ENCODE measurements around the gene CABP2. TPM values are rescaled to one million over a fixed set of nuclear protein-coding genes. Genes with fewer than 3 reads are reported as not detected.

The CABP2 gene
- polyA plus RNA-seq, 2 donors: not detected

DNA sequence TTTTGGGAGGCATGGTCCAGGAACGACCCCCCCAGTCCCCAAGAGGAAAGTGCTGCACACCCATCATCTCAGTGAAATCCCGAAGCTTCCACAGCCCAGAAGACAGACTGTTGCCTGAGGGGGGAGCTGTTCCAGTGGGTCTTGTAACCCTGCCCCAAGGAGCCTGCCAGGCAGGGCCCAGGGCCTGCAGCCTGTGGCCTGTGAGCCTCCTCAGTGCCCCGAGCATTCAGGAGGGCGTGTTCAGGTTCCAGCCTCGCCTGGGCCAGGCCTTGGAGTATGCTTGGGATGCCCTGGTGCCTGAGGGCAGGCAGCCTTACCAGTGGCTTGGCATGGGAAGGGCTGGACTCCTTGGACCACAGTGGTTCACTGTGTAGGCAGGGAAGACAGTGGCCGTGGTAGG is 18.0 kb upstream of the CABP2 start:
- peaks cover 0 to 6% of the 10 kb centered on the region in 2 donors for H3K4me1 ChIP-seq (ENCODE audit: control insufficient read depth in 2 of 2, insufficient read depth in 2 of 2, low read length in 1 of 2)
- no peak overlapping the region for H3K27ac ChIP-seq (ENCODE audit: low read depth in 2 of 2, low read length in 1 of 2)
- H3K9me3 ChIP-seq (ENCODE audit: control insufficient read depth in 2 of 2, insufficient read depth in 1 of 2, low read depth in 1 of 2, low read length in 1 of 2): no peaks in the 10 kb centered on the region
- H3K36me3 ChIP-seq (ENCODE audit: control insufficient read depth in 2 of 2, insufficient read depth in 2 of 2, low read length in 1 of 2): no peaks in the 10 kb centered on the region
- H3K4me3 ChIP-seq (ENCODE audit: low read depth in 1 of 2, low read length in 2 of 2): no peak overlapping the region
- no peaks in the 10 kb centered on the region for H3K27me3 ChIP-seq (ENCODE audit: control insufficient read depth in 1 of 2, insufficient read depth in 2 of 2, low read length in 2 of 2)
- 84 to 85% methylated on average over 6 of the region's 6 CpGs for WGBS, 2 donors

DNA sequence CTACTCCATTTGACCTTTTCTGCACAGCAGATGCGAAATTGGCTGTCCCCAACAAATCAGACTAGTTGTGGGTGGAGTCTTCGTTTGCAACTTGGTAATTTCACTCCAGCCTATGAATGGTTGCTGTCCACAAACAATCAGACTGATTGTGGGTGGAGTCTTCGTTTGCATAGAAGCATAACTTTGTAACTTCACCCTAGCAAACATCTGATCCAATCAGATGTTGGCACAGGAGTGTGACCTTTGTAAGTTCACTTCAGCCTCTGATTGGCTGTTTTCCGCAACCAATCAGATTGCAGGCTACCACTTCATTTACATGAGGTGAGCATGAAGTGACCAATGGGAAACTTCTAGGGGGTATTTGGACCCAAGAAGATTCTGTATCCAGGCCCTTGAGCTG is 16.3 kb upstream of the CABP2 start:
- Histone ChIP-seq H3K9me3 (ENCODE audit: control insufficient read depth in 2 of 2, insufficient read depth in 1 of 2, low read depth in 1 of 2, low read length in 1 of 2) (peaks cover 0 to 3% of the 10 kb centered on the region in 2 donors), H3K36me3 (ENCODE audit: control insufficient read depth in 2 of 2, insufficient read depth in 2 of 2, low read length in 1 of 2) (no peaks in the 10 kb centered on the region), H3K27me3 (ENCODE audit: control insufficient read depth in 1 of 2, insufficient read depth in 2 of 2, low read length in 2 of 2) (no peaks in the 10 kb centered on the region), H3K27ac (ENCODE audit: low read depth in 2 of 2, low read length in 1 of 2) (no peak overlapping the region), H3K4me3 (ENCODE audit: low read depth in 1 of 2, low read length in 2 of 2) (no peak overlapping the region), H3K4me1 (ENCODE audit: control insufficient read depth in 2 of 2, insufficient read depth in 2 of 2, low read length in 1 of 2) (peaks cover 0 to 3% of the 10 kb centered on the region in 2 donors)
- 83 to 85% methylated on average over 4 of the region's 4 CpGs for WGBS, 2 donors

DNA sequence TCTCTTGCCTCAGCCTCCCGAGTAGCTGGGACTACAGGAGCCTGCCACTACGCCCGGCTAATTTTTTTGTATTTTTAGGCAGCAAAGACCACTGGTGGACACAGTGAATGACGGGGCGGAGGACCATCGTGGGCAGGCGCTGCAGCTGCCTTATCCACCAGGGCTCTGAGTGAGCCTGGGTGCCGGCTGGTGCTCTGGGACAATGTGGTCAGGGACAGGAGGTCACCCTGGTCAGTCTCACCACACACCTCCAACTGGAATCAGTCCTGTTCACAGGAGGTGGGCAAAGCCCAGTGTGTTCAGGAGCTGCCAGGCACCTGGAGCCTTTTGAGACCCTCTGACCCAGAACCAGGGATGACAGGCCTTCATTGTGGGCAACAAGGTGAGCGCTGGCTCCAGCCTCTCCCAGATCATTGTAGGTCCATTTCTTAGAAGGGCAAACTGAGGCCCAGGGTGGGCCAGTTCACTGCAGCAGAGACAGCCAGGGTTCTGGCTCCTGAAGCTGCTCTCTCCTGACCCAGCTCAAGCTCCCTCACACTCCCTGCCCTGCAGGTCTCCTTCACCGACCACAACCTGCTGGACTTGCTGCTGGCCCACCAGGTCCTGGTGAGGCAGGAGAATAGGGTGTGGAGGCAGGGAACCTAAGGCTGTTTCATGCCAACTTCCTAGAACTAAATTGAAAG is 15.7 kb upstream of the CABP2 start:
- no peaks in the 10 kb centered on the region for H3K27me3 ChIP-seq (ENCODE audit: control insufficient read depth in 1 of 2, insufficient read depth in 2 of 2, low read length in 2 of 2)
- H3K4me3 ChIP-seq (ENCODE audit: low read depth in 1 of 2, low read length in 2 of 2): no peak overlapping the region
- no peaks in the 10 kb centered on the region for H3K36me3 ChIP-seq (ENCODE audit: control insufficient read depth in 2 of 2, insufficient read depth in 2 of 2, low read length in 1 of 2)
- peaks cover 0 to 3% of the 10 kb centered on the region in 2 donors for H3K4me1 ChIP-seq (ENCODE audit: control insufficient read depth in 2 of 2, insufficient read depth in 2 of 2, low read length in 1 of 2)
- WGBS, 2 donors: 88 to 89% methylated on average over 10 of the region's 10 CpGs
- peaks cover 0 to 3% of the 10 kb centered on the region in 2 donors for H3K9me3 ChIP-seq (ENCODE audit: control insufficient read depth in 2 of 2, insufficient read depth in 1 of 2, low read depth in 1 of 2, low read length in 1 of 2)
- H3K27ac ChIP-seq (ENCODE audit: low read depth in 2 of 2, low read length in 1 of 2): no peak overlapping the region

DNA sequence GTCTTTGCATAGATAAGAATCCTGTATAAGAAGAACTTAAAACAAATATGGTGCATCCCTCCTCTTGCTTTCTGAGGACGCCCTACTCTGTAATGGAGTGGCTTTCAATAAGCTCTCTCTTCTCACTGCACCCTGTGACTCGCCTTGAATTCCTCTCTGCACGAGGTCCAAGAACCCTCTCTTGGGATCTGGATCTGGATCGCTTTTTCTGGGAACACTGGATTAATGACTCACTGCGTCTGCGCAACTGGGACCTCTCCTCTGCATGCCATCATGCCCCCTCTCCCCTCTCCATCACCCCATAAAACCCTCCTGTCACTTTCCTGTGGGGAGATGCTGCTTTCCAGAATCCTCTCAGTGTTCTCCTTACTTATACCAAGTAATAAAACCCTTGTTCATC is 15.1 kb upstream of the CABP2 start:
- Histone ChIP-seq H3K27ac (ENCODE audit: low read depth in 2 of 2, low read length in 1 of 2) (no peak overlapping the region), H3K9me3 (ENCODE audit: control insufficient read depth in 2 of 2, insufficient read depth in 1 of 2, low read depth in 1 of 2, low read length in 1 of 2) (peaks cover 0 to 7% of the 10 kb centered on the region in 2 donors), H3K4me1 (ENCODE audit: control insufficient read depth in 2 of 2, insufficient read depth in 2 of 2, low read length in 1 of 2) (peaks cover 0 to 3% of the 10 kb centered on the region in 2 donors), H3K36me3 (ENCODE audit: control insufficient read depth in 2 of 2, insufficient read depth in 2 of 2, low read length in 1 of 2) (no peaks in the 10 kb centered on the region), H3K27me3 (ENCODE audit: control insufficient read depth in 1 of 2, insufficient read depth in 2 of 2, low read length in 2 of 2) (no peaks in the 10 kb centered on the region), H3K4me3 (ENCODE audit: low read depth in 1 of 2, low read length in 2 of 2) (no peak overlapping the region)
- 69 to 72% methylated on average over 6 of the region's 6 CpGs for WGBS, 2 donors

DNA sequence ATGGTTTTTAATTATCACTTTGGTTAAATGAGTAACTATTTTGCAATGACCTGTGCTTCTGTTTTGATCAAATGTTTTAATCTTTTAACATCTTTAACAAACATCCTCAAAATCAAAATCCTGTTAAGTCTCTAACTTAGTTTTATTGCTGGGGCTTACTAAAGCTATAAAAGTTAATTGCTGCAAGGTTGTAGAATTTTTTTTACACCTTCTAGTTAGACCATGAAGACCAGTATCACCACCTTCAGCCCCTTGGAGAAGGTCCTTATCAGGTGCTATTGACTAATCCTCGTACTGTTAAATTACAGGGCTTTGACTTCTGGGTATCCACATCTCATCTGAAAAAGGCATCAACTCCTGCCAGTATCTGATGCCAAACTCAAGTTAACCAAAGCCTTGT is 12.3 kb upstream of the CABP2 start:
- H3K27ac ChIP-seq (ENCODE audit: low read depth in 2 of 2, low read length in 1 of 2): no peak overlapping the region
- H3K9me3 ChIP-seq (ENCODE audit: control insufficient read depth in 2 of 2, insufficient read depth in 1 of 2, low read depth in 1 of 2, low read length in 1 of 2): peaks cover 0 to 7% of the 10 kb centered on the region in 2 donors
- H3K27me3 ChIP-seq (ENCODE audit: control insufficient read depth in 1 of 2, insufficient read depth in 2 of 2, low read length in 2 of 2): no peaks in the 10 kb centered on the region
- WGBS, 2 donors: 73 to 78% methylated on average over 1 of the region's 1 CpG
- no peak overlapping the region for H3K4me3 ChIP-seq (ENCODE audit: low read depth in 1 of 2, low read length in 2 of 2)
- peaks cover 0 to 3% of the 10 kb centered on the region in 2 donors for H3K4me1 ChIP-seq (ENCODE audit: control insufficient read depth in 2 of 2, insufficient read depth in 2 of 2, low read length in 1 of 2)
- no peaks in the 10 kb centered on the region for H3K36me3 ChIP-seq (ENCODE audit: control insufficient read depth in 2 of 2, insufficient read depth in 2 of 2, low read length in 1 of 2)

DNA sequence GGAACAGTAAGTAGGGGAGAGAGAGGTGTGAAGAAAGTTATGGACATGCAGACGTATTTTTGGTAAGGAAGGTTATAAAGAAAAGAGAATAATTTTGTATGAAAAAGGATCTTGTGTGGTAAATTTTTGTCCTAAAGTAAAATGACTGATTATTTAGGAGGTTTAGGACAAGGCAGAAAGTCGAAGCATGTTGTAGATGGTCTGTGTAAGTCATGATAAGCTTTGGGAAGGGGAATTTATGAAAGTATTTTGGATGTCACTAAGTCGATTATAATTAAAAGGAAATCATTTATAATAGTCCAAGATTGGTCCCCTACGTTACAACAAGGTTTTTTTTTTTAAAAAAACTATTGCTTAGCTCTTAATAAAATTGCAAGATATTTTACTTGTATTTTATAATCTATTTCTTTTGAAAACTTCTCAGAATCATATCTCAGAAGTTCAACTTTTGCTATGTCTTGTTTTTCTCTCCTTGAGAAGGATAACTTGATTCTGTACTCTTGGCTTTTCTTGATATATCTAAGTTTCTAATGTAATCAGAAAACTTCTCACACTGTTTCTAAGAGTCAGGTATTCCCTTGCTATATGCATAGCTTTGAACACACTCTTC is 10.9 kb upstream of the CABP2 start:
- no peak overlapping the region for H3K27ac ChIP-seq (ENCODE audit: low read depth in 2 of 2, low read length in 1 of 2)
- H3K36me3 ChIP-seq (ENCODE audit: control insufficient read depth in 2 of 2, insufficient read depth in 2 of 2, low read length in 1 of 2): no peaks in the 10 kb centered on the region
- H3K27me3 ChIP-seq (ENCODE audit: control insufficient read depth in 1 of 2, insufficient read depth in 2 of 2, low read length in 2 of 2): no peaks in the 10 kb centered on the region
- peaks cover 0 to 7% of the 10 kb centered on the region in 2 donors for H3K9me3 ChIP-seq (ENCODE audit: control insufficient read depth in 2 of 2, insufficient read depth in 1 of 2, low read depth in 1 of 2, low read length in 1 of 2)
- WGBS, 2 donors: 29 to 31% methylated on average over 4 of the region's 4 CpGs
- H3K4me1 ChIP-seq (ENCODE audit: control insufficient read depth in 2 of 2, insufficient read depth in 2 of 2, low read length in 1 of 2): peaks cover 0 to 2% of the 10 kb centered on the region in 2 donors
- H3K4me3 ChIP-seq (ENCODE audit: low read depth in 1 of 2, low read length in 2 of 2): no peak overlapping the region

DNA sequence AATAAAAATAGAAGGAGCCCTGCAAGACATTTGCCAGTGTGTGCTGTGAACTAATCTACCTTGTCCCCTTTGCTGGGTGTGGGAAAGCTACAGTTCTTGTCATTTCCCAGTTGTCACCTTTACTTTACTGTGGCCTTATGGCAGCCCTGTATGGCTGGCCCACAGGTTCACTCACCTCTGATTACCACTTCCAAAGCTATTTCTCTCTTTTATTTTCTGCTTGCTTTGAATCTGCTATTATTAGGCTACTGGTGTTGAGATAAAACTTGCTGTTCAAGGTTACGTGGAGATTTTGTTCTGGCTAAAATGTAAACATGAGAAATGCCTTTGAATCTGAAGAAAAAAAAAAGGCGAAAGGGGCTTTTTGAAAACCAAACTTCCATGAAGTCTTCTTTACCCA is 9.6 kb upstream of the CABP2 start:
- Histone ChIP-seq H3K9me3 (ENCODE audit: control insufficient read depth in 2 of 2, insufficient read depth in 1 of 2, low read depth in 1 of 2, low read length in 1 of 2) (peaks cover 0 to 7% of the 10 kb centered on the region in 2 donors), H3K4me3 (ENCODE audit: low read depth in 1 of 2, low read length in 2 of 2) (no peak overlapping the region), H3K27ac (ENCODE audit: low read depth in 2 of 2, low read length in 1 of 2) (no peak overlapping the region), H3K27me3 (ENCODE audit: control insufficient read depth in 1 of 2, insufficient read depth in 2 of 2, low read length in 2 of 2) (no peaks in the 10 kb centered on the region), H3K36me3 (ENCODE audit: control insufficient read depth in 2 of 2, insufficient read depth in 2 of 2, low read length in 1 of 2) (no peaks in the 10 kb centered on the region), H3K4me1 (ENCODE audit: control insufficient read depth in 2 of 2, insufficient read depth in 2 of 2, low read length in 1 of 2) (no peaks in the 10 kb centered on the region)
- 63 to 72% methylated on average over 2 of the region's 2 CpGs for WGBS, 2 donors

DNA sequence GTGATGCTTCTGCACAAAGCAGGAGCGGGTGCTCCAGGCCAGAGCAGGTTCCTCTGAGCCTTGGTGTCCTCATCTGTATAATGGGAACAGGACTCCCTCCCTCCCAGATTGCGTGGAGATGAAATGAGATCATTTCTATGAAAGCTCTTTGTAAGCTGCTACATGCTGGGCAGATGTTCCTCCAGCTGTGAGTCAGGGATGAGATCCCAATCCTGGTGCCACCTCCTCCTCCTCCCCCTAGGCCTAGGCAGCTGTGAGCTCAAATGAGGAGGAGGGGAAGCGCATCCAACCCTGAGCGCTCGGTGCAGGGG is 7.0 kb upstream of the CABP2 start:
- no peaks in the 10 kb centered on the region for H3K36me3 ChIP-seq (ENCODE audit: control insufficient read depth in 2 of 2, insufficient read depth in 2 of 2, low read length in 1 of 2)
- H3K27ac ChIP-seq (ENCODE audit: low read depth in 2 of 2, low read length in 1 of 2): no peak overlapping the region
- no peak overlapping the region for H3K4me3 ChIP-seq (ENCODE audit: low read depth in 1 of 2, low read length in 2 of 2)
- 84 to 90% methylated on average over 5 of the region's 5 CpGs for WGBS, 2 donors
- H3K27me3 ChIP-seq (ENCODE audit: control insufficient read depth in 1 of 2, insufficient read depth in 2 of 2, low read length in 2 of 2): no peaks in the 10 kb centered on the region
- peaks cover 0 to 7% of the 10 kb centered on the region in 2 donors for H3K9me3 ChIP-seq (ENCODE audit: control insufficient read depth in 2 of 2, insufficient read depth in 1 of 2, low read depth in 1 of 2, low read length in 1 of 2)
- H3K4me1 ChIP-seq (ENCODE audit: control insufficient read depth in 2 of 2, insufficient read depth in 2 of 2, low read length in 1 of 2): no peaks in the 10 kb centered on the region

DNA sequence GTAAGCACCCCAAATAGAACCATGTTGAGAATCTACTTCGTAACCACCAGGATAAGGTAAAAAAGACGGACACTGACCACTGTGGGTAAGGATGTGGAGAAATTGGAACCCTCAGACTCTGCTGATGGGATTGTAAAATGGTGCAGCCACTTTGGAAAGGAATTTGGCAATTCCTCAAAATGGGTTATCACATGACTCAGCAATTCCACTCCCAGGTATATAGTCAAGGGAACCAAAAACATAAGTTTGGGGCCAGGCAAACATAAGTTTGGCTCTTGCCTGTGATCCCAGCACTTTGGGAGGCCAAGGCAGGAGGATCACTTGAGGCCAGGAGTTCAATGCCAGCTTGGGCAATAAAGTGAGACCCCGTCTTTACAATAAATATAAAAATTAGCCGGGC is 5.1 kb upstream of the CABP2 start:
- Histone ChIP-seq H3K27ac (ENCODE audit: low read depth in 2 of 2, low read length in 1 of 2) (no peak overlapping the region), H3K27me3 (ENCODE audit: control insufficient read depth in 1 of 2, insufficient read depth in 2 of 2, low read length in 2 of 2) (no peaks in the 10 kb centered on the region), H3K36me3 (ENCODE audit: control insufficient read depth in 2 of 2, insufficient read depth in 2 of 2, low read length in 1 of 2) (no peaks in the 10 kb centered on the region), H3K4me3 (ENCODE audit: low read depth in 1 of 2, low read length in 2 of 2) (no peak overlapping the region), H3K9me3 (ENCODE audit: control insufficient read depth in 2 of 2, insufficient read depth in 1 of 2, low read depth in 1 of 2, low read length in 1 of 2) (peaks cover 0 to under 1% of the 10 kb centered on the region in 2 donors), H3K4me1 (ENCODE audit: control insufficient read depth in 2 of 2, insufficient read depth in 2 of 2, low read length in 1 of 2) (no peaks in the 10 kb centered on the region)
- 91 to 95% methylated on average over 4 of the region's 4 CpGs for WGBS, 2 donors
